HG02610 (cell line): Measurements from ENCODE around the gene QPCTL.

ENCODE experiments used
- ATAC-seq: cut with Tn5 transposase; IDR thresholded peaks from one replicate; pipeline ENCODE4 v1.9.1; 2021; ENCODE audit warnings: mild to moderate bottlenecking, moderate library complexity; ENCODE audit not compliant: unreplicated experiment

Gene QPCTL

GRCh38 chr19:45692187-45693105 lies at the start of gene QPCTL:
QPCTL (plus strand) TSS chr19:45692666; CDS start chr19:45692704, 38 bp downstream.
- peak; percentile 81 for ATAC-seq

GRCh38 chr19:45643024-45643926 lies 49.2 kb upstream of the QPCTL start:
- ATAC-seq = peak; percentile 18

DNA sequence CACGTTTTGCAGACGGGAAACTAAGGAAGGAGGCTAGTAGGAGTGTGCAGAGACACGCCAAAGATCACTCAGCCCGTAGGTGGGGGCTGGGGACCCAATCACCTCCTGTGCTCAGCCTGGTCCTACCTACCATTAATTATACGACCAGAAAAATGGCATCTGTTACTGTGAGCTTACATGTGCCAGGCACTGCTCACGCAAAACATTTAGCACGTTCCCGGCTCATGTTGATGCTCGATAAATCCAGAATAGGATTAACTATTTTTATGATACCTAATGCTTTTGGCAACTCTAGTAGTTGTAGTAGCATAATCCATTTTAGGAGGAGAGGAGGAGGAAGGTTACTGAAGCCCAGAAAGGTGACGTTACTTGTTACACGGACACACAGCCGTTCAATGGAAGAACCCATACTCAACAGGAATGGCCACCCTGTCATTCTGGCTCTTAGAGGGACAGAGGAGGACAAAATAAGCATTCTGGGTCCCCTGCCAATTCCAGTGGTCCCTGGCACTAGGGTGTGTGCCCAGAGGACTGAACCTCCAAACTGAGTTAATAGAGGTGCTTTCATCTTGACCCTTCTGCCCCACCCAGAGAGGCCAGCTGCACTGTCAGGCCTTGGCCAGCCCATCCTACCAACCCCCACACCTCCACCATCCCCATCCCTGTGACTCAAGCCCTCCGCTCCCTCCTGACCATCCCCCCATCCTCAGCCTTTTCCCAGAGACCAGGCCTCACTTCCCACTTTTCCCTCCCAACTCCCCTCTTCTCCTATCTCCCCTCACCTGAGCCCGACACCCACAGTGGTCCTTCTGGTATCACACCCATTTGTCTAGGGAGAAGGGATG lies 48.3 kb upstream of the QPCTL start:
- no peak for ATAC-seq

DNA sequence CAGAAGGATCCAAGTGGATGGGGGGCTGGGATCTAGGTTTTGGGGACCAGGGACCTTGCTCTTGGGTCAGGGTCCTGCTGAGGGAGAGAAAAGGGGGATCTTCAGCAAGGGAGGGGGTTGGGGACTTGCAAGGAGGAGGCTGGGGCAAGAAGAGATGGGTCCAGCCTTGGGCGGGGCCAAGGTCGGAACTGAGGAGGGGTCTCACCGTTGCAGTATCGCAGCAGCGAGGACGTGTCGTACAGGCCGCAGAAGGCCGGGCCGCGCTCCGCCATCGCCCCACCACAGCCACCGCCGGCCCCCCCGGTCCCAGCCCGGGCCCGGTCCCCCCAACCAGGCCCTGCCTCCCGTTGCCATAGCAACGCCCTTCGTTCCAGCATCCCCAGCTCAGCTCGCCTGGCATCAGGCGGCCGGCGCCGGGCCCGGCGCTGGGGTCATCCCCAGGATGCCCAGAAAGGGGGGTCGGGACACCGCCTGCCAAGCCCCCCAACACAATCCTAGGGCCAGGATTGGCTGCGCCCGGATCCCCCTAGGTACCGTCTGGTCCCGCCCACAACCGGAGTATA lies 47.3 kb upstream of the QPCTL start:
- ATAC-seq = no peak

- peak; percentile 34 for ATAC-seq
These were observed 46.7 kb upstream of the QPCTL start for GRCh38 chr19:45645631-45646344.

DNA sequence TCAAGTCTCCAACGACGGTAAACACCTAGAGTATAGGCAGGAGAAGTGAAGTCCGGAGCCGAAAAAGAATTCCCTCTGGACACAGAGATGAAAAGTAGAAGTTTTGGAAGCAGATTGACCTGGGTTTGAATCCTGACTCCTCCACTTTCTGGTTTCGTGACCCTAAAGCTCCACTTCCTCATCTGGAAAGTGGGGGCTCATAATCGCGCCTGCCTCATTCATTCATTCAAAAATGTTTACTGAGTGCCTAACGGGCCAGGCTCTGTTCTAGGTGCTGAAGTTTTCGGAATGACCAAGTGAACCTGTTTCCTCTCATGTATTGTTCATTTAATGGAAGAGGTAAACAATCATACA lies 46.1 kb upstream of the QPCTL start:
- ATAC-seq = no peak

GRCh38 chr19:45650722-45651121 lies 41.7 kb upstream of the QPCTL start:
- no peak for ATAC-seq

DNA sequence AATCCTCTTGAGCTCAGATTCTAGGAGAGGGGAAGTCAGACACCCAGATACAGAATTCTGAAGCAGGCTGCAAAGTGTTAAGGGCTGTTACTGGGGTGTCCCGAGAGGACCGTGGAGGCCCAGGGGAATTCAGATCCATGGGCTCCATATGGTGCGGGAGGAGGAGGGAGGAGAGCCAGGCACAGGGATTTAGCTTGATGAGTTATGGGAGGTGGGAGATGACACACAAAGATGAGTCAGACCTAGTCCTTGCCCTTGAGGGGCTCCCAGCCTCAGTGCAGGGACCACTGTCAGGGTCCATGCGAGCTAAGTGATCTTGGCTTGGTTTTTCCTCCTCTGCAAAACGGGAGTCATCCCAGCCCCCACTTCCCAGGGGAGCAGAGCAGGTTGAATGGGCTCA lies 38.8 kb upstream of the QPCTL start:
- no peak for ATAC-seq

GRCh38 chr19:45655073-45655472 lies 37.4 kb upstream of the QPCTL start:
- no peak for ATAC-seq

DNA sequence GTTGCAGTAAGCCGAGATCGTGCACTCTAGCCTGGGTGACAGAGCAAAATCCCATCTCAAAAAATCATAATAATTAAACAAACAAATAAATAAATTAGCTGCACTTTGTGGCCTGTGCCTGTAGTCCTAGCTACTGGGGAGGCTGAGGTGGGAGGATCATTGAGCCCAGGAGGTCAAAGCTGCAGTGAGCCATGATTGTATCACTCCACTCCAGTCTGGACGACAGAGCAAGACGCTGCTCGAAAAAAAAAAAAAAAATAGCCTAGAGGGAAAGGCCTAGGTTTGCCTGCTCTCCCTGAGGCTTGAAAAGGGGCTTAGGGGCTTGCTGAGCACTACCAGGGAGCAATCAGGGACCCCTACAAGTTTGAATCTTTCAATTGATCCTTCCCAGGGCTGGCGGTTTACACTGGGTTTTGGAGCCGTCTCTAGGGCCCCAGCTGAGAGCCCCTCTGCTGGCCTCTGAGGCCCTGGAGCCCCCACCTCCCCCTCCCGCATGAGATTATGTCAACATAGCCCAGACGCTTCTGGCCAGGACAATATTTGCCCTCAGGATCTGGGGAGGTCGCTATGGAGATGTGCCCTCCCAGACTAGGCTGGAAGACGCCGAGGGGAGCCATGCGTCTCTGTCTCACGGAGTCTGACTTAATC lies 34.8 kb upstream of the QPCTL start:
- ATAC-seq = no peak

DNA sequence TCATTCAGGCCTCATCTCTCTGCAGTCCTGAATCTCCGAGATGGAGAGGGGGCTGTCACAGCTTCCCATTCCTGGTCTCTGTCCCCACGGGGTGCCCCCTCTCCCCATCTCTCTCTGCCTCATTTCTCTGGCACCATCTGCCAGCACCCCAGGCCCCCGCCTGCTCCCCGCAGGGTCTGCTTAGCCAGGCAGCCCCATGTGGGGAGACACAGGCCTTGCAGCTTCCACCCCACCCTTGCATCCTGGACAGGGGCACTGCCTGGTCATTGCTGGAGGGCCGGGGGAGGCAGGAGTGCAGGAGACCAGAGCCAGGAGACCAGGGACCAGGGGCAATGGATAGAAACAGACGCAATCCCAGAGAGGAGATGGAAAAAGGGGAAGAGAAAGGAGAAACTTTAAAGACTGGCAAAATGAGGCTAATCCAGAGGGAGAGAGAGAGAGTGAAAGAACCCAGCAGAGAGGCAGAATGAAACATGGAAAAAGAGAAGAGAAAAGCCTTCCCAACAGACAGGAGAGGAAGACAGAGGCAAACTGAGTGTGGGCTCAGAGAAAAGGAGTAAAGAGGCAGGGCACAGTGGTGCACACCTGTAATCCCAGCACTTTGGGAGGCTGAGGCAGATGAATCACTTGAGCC lies 33.3 kb upstream of the QPCTL start:
- ATAC-seq = no peak

GRCh38 chr19:45660636-45661035 lies 31.8 kb upstream of the QPCTL start:
- ATAC-seq = no peak

GRCh38 chr19:45663800-45664199 lies 28.7 kb upstream of the QPCTL start:
- ATAC-seq = no peak

DNA sequence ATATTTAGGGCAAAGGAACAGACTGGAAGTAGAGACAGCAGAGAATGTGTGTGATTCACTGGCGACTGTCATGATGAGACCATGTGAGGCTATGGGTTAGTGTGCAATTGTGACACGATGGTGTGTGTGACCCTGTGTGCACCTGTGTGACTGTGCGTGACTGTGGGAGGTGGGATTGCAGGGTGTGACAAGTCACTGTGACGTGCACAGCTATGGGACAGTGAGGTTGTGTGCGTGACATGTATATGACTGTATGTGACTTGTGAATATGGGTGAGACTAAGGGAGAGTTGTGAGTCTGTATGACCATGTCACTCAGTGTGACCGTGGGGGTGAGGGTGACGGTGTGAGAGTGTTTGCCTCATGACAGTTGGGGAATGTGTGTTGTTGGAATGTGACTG lies 27.9 kb upstream of the QPCTL start:
- no peak for ATAC-seq

DNA sequence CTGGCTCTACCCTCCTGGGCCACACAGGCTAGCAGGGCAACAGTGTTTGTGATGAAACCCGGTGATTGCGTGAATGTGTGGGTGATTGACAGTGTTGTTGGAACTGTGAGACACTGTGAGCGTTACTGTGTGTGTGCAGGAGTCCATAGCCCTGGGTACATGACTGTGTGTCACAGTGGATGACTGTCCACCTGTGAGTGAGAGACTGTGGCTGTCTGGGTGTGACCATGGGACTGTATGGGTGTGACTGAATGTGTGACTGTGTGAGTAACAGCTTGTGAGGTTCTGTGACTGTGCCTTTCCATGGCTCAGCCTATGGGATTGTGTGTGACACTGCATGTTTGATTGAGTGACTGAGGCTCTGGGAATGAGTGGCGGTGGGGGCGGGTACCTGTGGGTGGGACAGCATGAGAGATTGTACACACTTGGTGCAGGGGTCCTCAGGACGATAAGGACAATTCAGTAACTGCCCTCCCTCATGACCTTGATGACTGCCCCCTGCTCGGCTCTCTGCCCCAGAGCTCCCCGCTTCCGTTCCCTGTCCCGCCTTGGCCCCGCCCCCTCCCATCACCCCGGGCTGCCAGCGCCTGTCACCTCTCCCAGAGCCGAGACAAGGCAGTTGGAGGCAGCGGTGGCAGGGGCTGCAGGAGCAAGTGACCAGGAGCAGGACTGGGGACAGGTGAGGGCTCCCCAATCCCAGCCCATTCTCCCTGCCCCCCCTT lies 24.7 kb upstream of the QPCTL start, which contains the start of gene GIPR:
TSS of gene GIPR (plus strand) at position 602 of the 722 bp plus-strand sequence. CDS start 1,300 bp downstream, outside the sequence.
- no peak for ATAC-seq

DNA sequence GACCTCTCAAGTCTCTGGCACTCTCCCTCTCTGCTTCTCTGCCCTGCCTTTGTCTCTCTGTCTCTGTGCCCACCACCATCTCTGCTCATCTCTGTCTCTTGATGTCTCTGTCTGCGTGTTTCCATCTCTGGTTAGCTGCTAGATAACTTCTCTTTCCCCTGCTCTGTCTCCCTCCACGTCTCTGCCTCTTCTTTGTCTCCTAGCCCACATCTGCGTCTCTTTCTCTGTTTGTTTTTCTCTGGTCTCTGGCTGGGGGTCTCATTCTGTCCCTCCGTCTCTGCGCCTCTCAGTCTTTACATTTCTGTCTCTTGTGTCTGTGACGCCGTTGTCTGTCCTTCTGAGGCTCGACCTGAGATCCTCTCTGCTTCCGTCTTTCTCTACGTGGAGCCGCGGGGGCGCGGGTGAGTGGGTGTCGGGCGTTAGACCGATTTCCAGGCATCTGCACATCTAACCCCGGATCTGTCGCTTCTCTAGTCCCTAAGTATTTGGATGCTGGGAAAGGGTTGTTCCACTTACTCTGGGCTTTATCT lies 24.1 kb upstream of the QPCTL start:
- no peak for ATAC-seq

GRCh38 chr19:45670670-45671453 lies 21.6 kb upstream of the QPCTL start:
- no peak for ATAC-seq
